HepG2 (cell line): Measurements from ENCODE around the gene ETV1. TPM values are rescaled to one million over a fixed set of nuclear protein-coding genes. Genes with fewer than 3 reads are reported as not detected.

Experiments
- ATAC-seq: fragments of 200-7000 bp; cut with Tn5 transposase; 3 replicates; pipeline ENCODE4 v1.9.1; 2020; ENCODE audit warnings: mild to moderate bottlenecking, moderate library complexity
- BruUV-seq: library from RNA; stranded (reverse); fragments of 400-500 nt; replicated peaks from 2 replicates; lab custom pipeline; 2021; lab: Mats Ljungman, UMichigan
- CTCF ChIA-PET: fragments of 300-600 bp; formaldehyde crosslinking; extraction: SDS; loops from one replicate; lab custom pipeline; 2021; ENCODE audit warnings: low total read pairs, inconsistent platforms, low intra/inter-chr PET ratio; lab: Yijun Ruan, JAX
- POLR2A ChIA-PET: fragments of 350-600 bp; sonication (Branson Sonifier 250); formaldehyde crosslinking; loops from one replicate; lab custom pipeline; 2020; ENCODE audit warnings: antibody characterized with exemption, inconsistent platforms; lab: Yijun Ruan, JAX
- DNase-seq: peaks from one replicate; pipeline ENCODE4 v3.0.0-alpha.2; 2015; ENCODE audit warnings: low spot score
- FAIRE-seq: peaks from 3 replicates; lab custom pipeline; 2011; peaks lifted over from hg19 to GRCh38; lab: Jason Lieb, UNC
- H2AFZ ChIP-seq: one replicate; pipeline ENCODE4 v1.6.1; 2011; ENCODE audit warnings: low read length, inconsistent platforms
- H3K27ac ChIP-seq: fragments of 300-600 bp; 3 replicates; pipeline ENCODE4 v1.8.0; 2011; ENCODE audit warnings: mixed run types, mild to moderate bottlenecking, mixed read lengths, low read length, inconsistent platforms; ENCODE audit not compliant: insufficient read depth; ENCODE audit errors: extremely low read length
- H3K27me3 ChIP-seq, 2 experiments: fragments of 200-600 bp in 1 of 2; 2 replicates in 1 of 2; 3 replicates in 1 of 2; pipeline versions ENCODE4 v1.6.0 to v1.8.0; 2011; ENCODE audit warnings: low read length in 2 of 2, mild to moderate bottlenecking in 2 of 2, moderate library complexity in 2 of 2, inconsistent platforms in 1 of 2; ENCODE audit not compliant: insufficient read depth in 2 of 2, control insufficient read depth in 1 of 2
- H3K36me3 ChIP-seq, 2 experiments: fragments of 200-600 bp in 1 of 2; replicated peaks in 1 of 2; 2 replicates in 1 of 2; 3 replicates in 1 of 2; pipeline versions ENCODE4 v1.5.1 to v1.8.0; 2011; ENCODE audit warnings: low read length in 2 of 2, inconsistent platforms in 1 of 2; ENCODE audit not compliant: insufficient read depth in 2 of 2, control insufficient read depth in 1 of 2
- H3K4me1 ChIP-seq: 2 replicates; pipeline ENCODE4 v1.5.1; 2012; ENCODE audit warnings: low read length, inconsistent platforms; ENCODE audit not compliant: insufficient read depth
- H3K4me2 ChIP-seq: 2 replicates; pipeline ENCODE4 v1.6.0; 2011; ENCODE audit warnings: low read depth, low read length, inconsistent platforms
- H3K4me3 ChIP-seq, 3 experiments: fragments of 200-600 bp in 1 of 3; sonication (generic), shearing (Covaris generic) in 1 of 3; replicated peaks in 1 of 3; 2 replicates each; pipeline ENCODE4 v1.5.1; 2011 to 2016; ENCODE audit warnings: low read length in 3 of 3, inconsistent platforms in 2 of 3, low read depth in 2 of 3, mild to moderate bottlenecking in 2 of 3, control low read depth in 1 of 3, mixed read lengths in 1 of 3; ENCODE audit not compliant: insufficient read depth in 1 of 3
- H3K79me2 ChIP-seq: one replicate; pipeline ENCODE4 v1.6.1; 2011; ENCODE audit warnings: low read length, inconsistent platforms; ENCODE audit not compliant: insufficient read depth
- H3K9ac ChIP-seq: 2 replicates; pipeline ENCODE4 v1.6.0; 2011; ENCODE audit warnings: mild to moderate bottlenecking, low read depth, low read length, inconsistent platforms; ENCODE audit not compliant: insufficient read depth
- H3K9me3 ChIP-seq: 2 replicates; pipeline ENCODE4 v1.5.1; 2012; ENCODE audit warnings: mild to moderate bottlenecking, low read length
- H4K20me1 ChIP-seq: 2 replicates; pipeline ENCODE4 v1.6.0; 2011; ENCODE audit warnings: inconsistent platforms, mild to moderate bottlenecking, low read length, moderate library complexity; ENCODE audit not compliant: insufficient read depth
- GMEB1 ChIP-seq: sonication (generic); formaldehyde crosslinking; IDR thresholded peaks from 2 replicates; pipeline ENCODE4 v1.5.1; 2020; ENCODE audit warnings: missing genetic modification reagents, mild to moderate bottlenecking, borderline replicate concordance
- GPN1 ChIP-seq: sonication (generic); formaldehyde crosslinking; IDR thresholded peaks from 2 replicates; pipeline ENCODE4 v1.5.1; 2020; ENCODE audit warnings: missing genetic modification reagents, borderline replicate concordance
- HOXD1 ChIP-seq: sonication (generic); formaldehyde crosslinking; IDR thresholded peaks from 2 replicates; pipeline ENCODE4 v1.5.0; 2020; ENCODE audit warnings: missing genetic modification reagents
- KLF15 ChIP-seq: sonication (generic); formaldehyde crosslinking; IDR thresholded peaks from 2 replicates; pipeline ENCODE4 v1.8.1; 2023; ENCODE audit warnings: borderline replicate concordance, mild to moderate bottlenecking, inconsistent platforms, missing genetic modification reagents, mixed read lengths
- PCBP1 ChIP-seq: fragments of 200-400 bp; formaldehyde crosslinking; IDR thresholded peaks from 2 replicates; pipeline ENCODE4 v1.6.1; 2017; ENCODE audit warnings: mild to moderate bottlenecking, low read depth, low read length, borderline replicate concordance
- TBP ChIP-seq: sonication (generic); formaldehyde crosslinking; IDR thresholded peaks from 2 replicates; pipeline ENCODE4 v1.5.0; 2020; ENCODE audit warnings: missing genetic modification reagents
- ZFP91 ChIP-seq: sonication (generic); formaldehyde crosslinking; IDR thresholded peaks from 2 replicates; pipeline ENCODE4 v1.9.0; 2022; ENCODE audit warnings: missing genetic modification reagents, mild to moderate bottlenecking, borderline replicate concordance
- ZNF224 ChIP-seq: sonication (generic); formaldehyde crosslinking; IDR thresholded peaks from 2 replicates; pipeline ENCODE4 v1.5.0; 2020; ENCODE audit warnings: mild to moderate bottlenecking, missing genetic modification reagents
- WGBS: methylation state at CpG from one replicate; pipeline ENCODE4 v1.1.6; 2017; ENCODE audit warnings: low lambda C conversion rate; 5-methylcytosine and 5-hydroxymethylcytosine counted together
- in situ Hi-C: cut with HindIII; loops from 2 replicates; pipeline ENCODE4 v1.10.0; 2017; ENCODE audit warnings: low pct_unique_long_range_greater_than_20kb; ENCODE audit not compliant: extremely low pct_ligation_motif_present
- intact Hi-C: fragments of 100-400 bp; cut with micrococcal nuclease; formaldehyde crosslinking; loops from one replicate; pipeline ENCODE4 v1.10.0; 2022; ENCODE audit not compliant: unreplicated experiment
- polyA plus RNA-seq, 8 experiments: library from polyadenylated mRNA; depleted of rRNA in 3 of 8; stranded (reverse) in 7 of 8; unstranded in 1 of 8; fragments of >200 nt; fragmentation: Illumina TruSeq in 4 of 8; extraction: Trizol in 4 of 8; gene quantifications; 2 replicates each; pipeline versions ENCODE4 v1.2.1 to v1.2.3, GENCODE V29; 2011 to 2016; ENCODE audit warnings: low read depth in 4 of 8, missing spikeins in 1 of 8, mixed read lengths in 1 of 8; ENCODE audit not compliant: insufficient read depth in 1 of 8
- total RNA-seq, 5 experiments: library from RNA; depleted of rRNA; stranded (reverse); fragments of >200 nt; fragmentation: Illumina TruSeq; extraction: Trizol; gene quantifications; 2 replicates each; pipeline ENCODE4 v1.2.3, GENCODE V29; 2016; ENCODE audit warnings: low read depth in 1 of 5

Gene ETV1
- total and polyA plus RNA-seq, 2 of the 13 experiments (the other 11 are each of a cell fraction or from before 2014, with no cell fraction given), result 0.04 to 0.24 TPM

GRCh38 chr7:13984061-13984460 lies 5.4 kb downstream of the ETV1 start:
- no peaks in the 10 kb centered on the region for H3K27me3 ChIP-seq
- FAIRE-seq (no peak), ATAC-seq (no peak), DNase-seq (no peak)
- in situ Hi-C loops, result no loop called here
- no peaks in the 10 kb centered on the region for H4K20me1 ChIP-seq
- H3K36me3 ChIP-seq, result no peaks in the 10 kb centered on the region
- no peak overlapping the region for H3K4me3 ChIP-seq
- POLR2A ChIA-PET, result no interaction called here
- 0 out of 2 replicates have a peak, but pooled peaks cover 5% of the 10 kb centered on the region for H3K4me1 ChIP-seq
- intact Hi-C loops, result no loop called here
- H3K79me2 ChIP-seq, result no peaks in the 10 kb centered on the region
- H3K4me2 ChIP-seq, result no peak overlapping the region
- no peak overlapping the region for H2AFZ ChIP-seq
- H3K27ac ChIP-seq, result no peak overlapping the region
- BruUV-seq, result no TSS peak
- WGBS, result 20% methylated on average over 3 of the region's 3 CpGs
- no peaks in the 10 kb centered on the region for H3K9me3 ChIP-seq
- CTCF ChIA-PET, result no interaction called here
- TF ChIP-seq TBP (CRISPR knock-in tag) (no peak), ZFP91 (CRISPR knock-in tag) (no peak), KLF15 (CRISPR knock-in tag) (no peak), ZNF224 (CRISPR knock-in tag) (no peak), GMEB1 (CRISPR knock-in tag) (no peak), PCBP1 (no peak), GPN1 (no peak), HOXD1 (CRISPR knock-in tag) (no peak)
- TF ChIP-seq, all 625 proteins: peak for 0
- H3K9ac ChIP-seq, result no peak overlapping the region
